Fibroblast of lung (primary cell): ENCODE data around the gene TRIP12. TPM values are rescaled to one million over a fixed set of nuclear protein-coding genes. Genes with fewer than 3 reads are reported as not detected.

Source experiments
- DNase-seq, 2 donors: peaks; one replicate each; pipeline versions ENCODE4 v3.0.0 to v3.0.0-alpha.2; 2010; ENCODE audit warnings: low read depth in 2 of 2
- H2AFZ ChIP-seq: 2 replicates; pipeline ENCODE4 v1.5.1; 2012; ENCODE audit warnings: low read length, control low read depth, inconsistent platforms
- H3K27ac ChIP-seq: 2 replicates; pipeline ENCODE4 v1.5.1; 2011; ENCODE audit warnings: low read length, control low read depth; ENCODE audit not compliant: insufficient read depth
- H3K27me3 ChIP-seq: 2 replicates; pipeline ENCODE4 v1.5.1; 2011; ENCODE audit warnings: mild to moderate bottlenecking, low read length; ENCODE audit not compliant: control insufficient read depth, insufficient read depth
- H3K36me3 ChIP-seq: 2 replicates; pipeline ENCODE4 v1.5.1; 2011; ENCODE audit warnings: low read length; ENCODE audit not compliant: control insufficient read depth, insufficient read depth
- H3K4me1 ChIP-seq: 2 replicates; pipeline ENCODE4 v1.5.1; 2011; ENCODE audit warnings: low read length; ENCODE audit not compliant: control insufficient read depth, insufficient read depth; ENCODE audit errors: extremely low read depth
- H3K4me2 ChIP-seq: 2 replicates; pipeline ENCODE4 v1.5.1; 2011; ENCODE audit warnings: low read length, control low read depth; ENCODE audit not compliant: insufficient read depth; ENCODE audit errors: extremely low read depth
- H3K4me3 ChIP-seq, 4 experiments: fragments of 200-600 bp in 1 of 4; sonication (generic) in 1 of 4; replicated peaks in 1 of 4; 2 replicates each; pipeline ENCODE4 v1.5.1; 2011 to 2016; ENCODE audit warnings: low read length in 4 of 4, low read depth in 3 of 4, mild to moderate bottlenecking in 3 of 4, control low read depth in 2 of 4, inconsistent platforms in 1 of 4, mixed read lengths in 1 of 4; ENCODE audit not compliant: insufficient read depth in 1 of 4; ENCODE audit errors: control extremely low read depth in 1 of 4
- H3K79me2 ChIP-seq: 2 replicates; pipeline ENCODE4 v1.5.1; 2012; ENCODE audit warnings: mild to moderate bottlenecking, low read length, inconsistent platforms; ENCODE audit not compliant: control insufficient read depth, insufficient read depth
- H3K9ac ChIP-seq: 2 replicates; pipeline ENCODE4 v1.5.1; 2011; ENCODE audit warnings: mild to moderate bottlenecking, low read length, control low read depth; ENCODE audit not compliant: insufficient read depth
- H3K9me3 ChIP-seq: 2 replicates; pipeline ENCODE4 v1.5.1; 2012; ENCODE audit warnings: low read depth, low read length; ENCODE audit not compliant: control insufficient read depth, insufficient read depth
- H4K20me1 ChIP-seq: 2 replicates; pipeline ENCODE4 v1.5.1; 2011; ENCODE audit warnings: low read length; ENCODE audit not compliant: control insufficient read depth, insufficient read depth; ENCODE audit errors: extremely low read depth
- CTCF ChIP-seq, 2 donors: IDR thresholded peaks in 1 of 2; conservative IDR thresholded peaks in 1 of 2; 1 replicate in 1 of 2; 2 replicates in 1 of 2; pipeline ENCODE4 v1.5.1; 2011 to 2012; ENCODE audit warnings: low read length in 2 of 2, control low read depth in 1 of 2, inconsistent platforms in 1 of 2, low read depth in 1 of 2, mild to moderate bottlenecking in 1 of 2
- EZH2 ChIP-seq: IDR thresholded peaks from 2 replicates; pipeline ENCODE4 v1.5.1; 2012; ENCODE audit warnings: low read length, control low read depth, mild to moderate bottlenecking; ENCODE audit errors: missing control alignments
- polyA plus RNA-seq, 2 donors: library from polyadenylated mRNA; depleted of rRNA in 1 of 2; stranded (reverse) in 1 of 2; unstranded in 1 of 2; fragments of >200 nt; gene quantifications; 2 replicates each; pipeline ENCODE4 v1.2.1, GENCODE V29; 2011 to 2012; ENCODE audit warnings: missing spikeins in 1 of 2
- total RNA-seq: library from RNA; depleted of rRNA; stranded (reverse); fragments of >200 nt; gene quantifications from 2 replicates; pipeline ENCODE4 v1.2.1, GENCODE V29; 2014

The TRIP12 gene
- total and polyA plus RNA-seq, 2 donors (not counting 1 experiment from before 2014, with no cell fraction given), result 122 to 277 TPM

GRCh38 chr2:229714080-229714735, 207.6 kb downstream of the TRIP12 start, which contains the start of gene DNER:
DNER (minus strand) TSS chr2:229714555; CDS start chr2:229714423, 132 bp downstream.
- peaks cover 22% of the 10 kb centered on the region for H3K27me3 ChIP-seq

More at GRCh38 chr2:229714080-229714735, 207.6 kb downstream of the TRIP12 start, which contains the start of gene DNER:
- H3K4me3 ChIP-seq, result peak within 1 kb of the TSS; percentile 46 to 60 (median 52)
- H2AFZ ChIP-seq, result no peak within 1 kb of the TSS
- no peaks in the 10 kb centered on the region for H3K4me1 ChIP-seq
- H3K27ac ChIP-seq, result no peak within 1 kb of the TSS
- H4K20me1 ChIP-seq, result no peaks in the 10 kb centered on the region
- H3K79me2 ChIP-seq, result no peaks in the 10 kb centered on the region
- H3K4me2 ChIP-seq, result peak within 1 kb of the TSS; percentile 93
- no peak for DNase-seq
- no peaks in the 10 kb centered on the region for H3K9me3 ChIP-seq
- TF ChIP-seq CTCF (conservative IDR thresholded peaks at IDR 0.05 in 1 of 2, IDR thresholded peaks at IDR 0.05 in 1 of 2; ENCODE audit: low read depth in 1 of 2, low read length in 2 of 2), result no peak
- no peak for TF ChIP-seq EZH2
- H3K36me3 ChIP-seq, result no peaks in the 10 kb centered on the region
- no peak within 1 kb of the TSS for H3K9ac ChIP-seq

Other genes starting within 250 kb of the TRIP12 start
- 0.26 and 0.33 TPM in 2 replicates for gene DNER, start 207.5 kb downstream of the TRIP12 start, total RNA-seq
- gene DNER, start 207.5 kb downstream of the TRIP12 start, polyA plus RNA-seq, result 0.43 and 1.2 TPM in 2 replicates
- 3.5 and 3.9 TPM in 2 replicates for gene FBXO36, start 494 bp upstream of the TRIP12 start, total RNA-seq
- 3.1 and 5.0 TPM in 2 replicates for gene FBXO36, start 494 bp upstream of the TRIP12 start, polyA plus RNA-seq
- gene SLC16A14, start 146.9 kb upstream of the TRIP12 start, total RNA-seq, result 1.5 and 5.6 TPM in 2 replicates
- 1.8 and 1.9 TPM in 2 replicates for gene SLC16A14, start 146.9 kb upstream of the TRIP12 start, polyA plus RNA-seq